HG03095 (cell line): Measurements from ENCODE around the gene ITGAE.
A peak's percentile ranks its signal among the peaks of the same experiment; 100 is the strongest.

Experiments used
- ATAC-seq: cut with Tn5 transposase; IDR thresholded peaks from one replicate; pipeline ENCODE4 v1.9.1; 2021; ENCODE audit warnings: moderate library complexity; ENCODE audit not compliant: unreplicated experiment

Gene ITGAE

GRCh38 chr17:3817851-3818605 lies 17.0 kb upstream of the ITGAE start:
- ATAC-seq = no peak

- ATAC-seq = no peak
Measured at GRCh38 chr17:3815925-3816324, 14.9 kb upstream of the ITGAE start.

- ATAC-seq = no peak
Measured at GRCh38 chr17:3815122-3815521, 14.1 kb upstream of the ITGAE start.

GRCh38 chr17:3814361-3814760 lies 13.4 kb upstream of the ITGAE start:
- ATAC-seq = no peak

- no peak for ATAC-seq
Measured at GRCh38 chr17:3813171-3813570, 12.2 kb upstream of the ITGAE start.

GRCh38 chr17:3812771-3813170 lies 11.8 kb upstream of the ITGAE start:
- no peak for ATAC-seq

GRCh38 chr17:3812284-3812683 lies 11.3 kb upstream of the ITGAE start:
- no peak for ATAC-seq

- ATAC-seq = no peak
Measured at GRCh38 chr17:3810019-3810418, 9.0 kb upstream of the ITGAE start.

- no peak for ATAC-seq
Measured at GRCh38 chr17:3809135-3809534, 8.1 kb upstream of the ITGAE start.

GRCh38 chr17:3808701-3809100 lies 7.7 kb upstream of the ITGAE start:
- no peak for ATAC-seq

GRCh38 chr17:3805581-3805980 lies 4.6 kb upstream of the ITGAE start:
- ATAC-seq = no peak

GRCh38 chr17:3804503-3804931 lies 3.5 kb upstream of the ITGAE start:
- ATAC-seq = no peak

GRCh38 chr17:3803308-3803640 lies 2.3 kb upstream of the ITGAE start:
- ATAC-seq = no peak

- ATAC-seq = no peak
Measured at GRCh38 chr17:3802461-3803307, 1.7 kb upstream of the ITGAE start.

GRCh38 chr17:3801792-3802191 lies 804 bp upstream of the ITGAE start:
- no peak for ATAC-seq

- ATAC-seq = no peak
Measured at GRCh38 chr17:3801347-3801746, 359 bp upstream of the ITGAE start.

GRCh38 chr17:3799181-3799945 lies 1.6 kb downstream of the ITGAE start:
- no peak for ATAC-seq

GRCh38 chr17:3798273-3799180 lies 2.5 kb downstream of the ITGAE start:
- no peak for ATAC-seq

- no peak for ATAC-seq
Measured at GRCh38 chr17:3796822-3797170, 4.2 kb downstream of the ITGAE start.

- ATAC-seq = peak; percentile 70
Measured at GRCh38 chr17:3796110-3796821, 4.7 kb downstream of the ITGAE start.
